ENCODE data around the gene EGLN1.

Gene EGLN1

DNA sequence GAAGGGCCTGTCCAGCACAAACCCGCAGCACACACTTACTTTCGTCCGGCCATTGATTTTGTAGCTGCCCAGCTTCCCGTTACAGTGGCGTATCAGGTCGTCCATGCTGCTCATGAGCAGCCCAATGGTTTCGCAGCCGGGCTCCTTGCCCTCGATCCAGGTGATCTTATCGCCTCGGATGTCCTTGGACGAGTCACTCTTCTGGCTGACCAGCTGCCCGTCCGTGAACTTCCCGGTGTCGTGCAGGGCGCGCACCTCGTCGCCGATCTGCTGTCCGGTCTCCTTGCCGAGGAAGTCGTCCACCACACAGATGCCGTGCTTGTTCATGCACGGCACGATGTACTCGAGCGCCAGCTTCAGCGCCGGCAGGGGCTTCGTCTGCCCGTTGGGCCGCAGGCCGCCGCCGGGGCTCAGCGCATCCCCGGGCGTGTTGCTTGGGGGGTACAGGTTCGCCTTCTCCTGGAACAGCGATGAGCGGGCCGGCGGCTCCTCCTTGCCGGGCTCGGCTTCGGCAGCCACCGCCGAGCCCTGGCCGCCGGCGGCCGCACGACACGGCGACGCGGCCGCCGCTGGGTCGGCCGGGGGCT, 1.0 kb downstream of the EGLN1 start:
- peak; percentile 6 for DNase-seq

DNA sequence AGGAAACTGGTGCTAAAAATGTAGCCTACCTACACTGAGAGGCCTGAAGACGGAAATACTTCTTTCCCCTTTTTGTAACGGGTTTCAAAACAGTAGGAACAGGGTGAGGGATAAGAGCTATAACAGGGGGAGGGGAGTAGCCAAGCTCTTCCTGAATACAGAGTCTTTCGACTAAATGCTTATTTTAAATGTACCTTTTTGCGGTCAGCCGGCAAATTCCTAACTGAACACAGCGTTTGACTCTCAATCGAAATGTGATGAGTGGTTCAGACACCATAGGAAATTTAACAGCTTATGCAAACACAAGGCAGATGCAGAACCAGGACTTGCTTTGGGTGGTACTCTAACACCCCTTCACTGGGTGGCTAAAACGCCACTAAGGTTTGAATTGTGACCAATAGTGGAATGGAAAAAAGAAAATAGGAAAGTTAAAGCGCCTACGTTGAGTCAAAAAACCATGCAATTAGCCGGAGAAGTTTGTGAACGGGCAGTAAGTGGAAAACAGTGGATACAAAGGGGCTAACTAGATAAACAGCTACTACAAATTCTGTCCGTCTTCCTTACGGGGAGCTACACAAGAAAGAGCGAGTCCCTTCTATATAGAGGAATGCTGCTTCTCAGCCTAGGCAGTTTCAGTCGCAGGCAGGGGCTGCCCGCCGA, 1.7 kb downstream of the EGLN1 start:
- DNase-seq = no peak

DNA sequence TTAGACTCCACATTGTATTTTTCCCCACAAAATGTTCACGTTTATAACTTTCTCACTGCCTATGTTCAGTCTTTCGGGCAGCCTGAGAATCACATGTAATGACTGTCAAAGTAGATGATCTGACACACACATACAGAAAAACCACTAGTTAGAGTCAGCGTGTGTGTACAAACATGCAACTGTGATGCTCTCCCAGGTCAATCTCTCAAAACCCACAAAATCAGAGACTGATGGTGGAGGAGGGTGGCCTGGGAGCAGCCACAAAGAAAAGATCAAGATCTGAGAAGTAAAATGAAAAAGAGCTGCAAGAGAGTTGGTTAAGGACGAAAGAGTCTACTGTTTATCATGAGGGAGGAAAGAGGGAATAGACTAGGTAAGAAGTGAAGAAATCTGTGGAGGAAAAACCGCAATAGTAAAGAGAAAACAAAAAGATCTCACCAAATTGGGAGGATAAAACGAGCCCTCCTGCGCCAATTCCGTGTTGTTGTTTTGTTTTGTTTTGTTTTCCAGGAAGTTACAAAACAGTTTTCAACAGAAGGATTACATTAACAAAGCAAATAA, 2.3 kb downstream of the EGLN1 start:
- no peak for DNase-seq

GRCh38 chr1:231419147-231419546, 2.9 kb downstream of the EGLN1 start:
- DNase-seq = no peak

- DNase-seq = no peak
Measured at GRCh38 chr1:231418741-231419107, 3.4 kb downstream of the EGLN1 start.

- DNase-seq = no peak
Measured at GRCh38 chr1:231418101-231418740, 3.9 kb downstream of the EGLN1 start.

DNA sequence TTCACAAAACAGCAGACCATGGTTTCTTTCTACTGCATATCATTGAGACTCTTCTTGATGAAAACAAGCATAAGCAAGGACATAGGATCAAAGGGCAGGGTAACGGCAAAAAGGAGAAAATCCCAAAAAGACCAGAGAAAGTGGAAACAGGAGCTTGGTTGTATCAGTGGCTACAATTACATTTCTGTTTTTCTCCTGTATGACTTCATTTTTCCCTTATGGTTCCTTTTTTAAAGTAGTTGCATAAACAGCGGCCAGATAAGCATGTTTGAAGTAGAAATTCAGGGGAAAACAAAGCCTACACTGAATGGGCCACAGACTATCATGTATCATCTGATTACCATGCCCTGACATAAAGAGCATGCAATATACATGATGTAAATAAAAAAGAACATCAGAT, 4.6 kb downstream of the EGLN1 start:
- no peak for DNase-seq

DNA sequence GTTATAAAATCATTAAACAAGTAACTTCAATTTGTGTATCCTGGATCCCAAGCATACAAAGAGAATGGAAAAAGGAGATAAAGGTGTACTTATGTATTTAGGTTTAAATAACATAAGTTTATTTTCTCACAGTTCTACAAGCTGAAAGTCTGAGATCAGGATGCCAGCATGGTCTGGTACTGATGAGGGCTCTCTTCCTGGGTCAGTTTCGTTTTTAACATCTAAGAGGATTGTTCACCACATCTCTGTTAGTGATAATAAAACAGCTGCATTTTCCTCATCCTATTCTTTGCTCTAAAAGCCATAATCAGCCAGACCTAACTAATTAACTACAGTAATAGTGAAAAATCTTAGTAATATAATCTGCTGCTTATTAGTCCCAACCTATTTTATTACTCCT, 5.2 kb downstream of the EGLN1 start:
- no peak for DNase-seq

DNA sequence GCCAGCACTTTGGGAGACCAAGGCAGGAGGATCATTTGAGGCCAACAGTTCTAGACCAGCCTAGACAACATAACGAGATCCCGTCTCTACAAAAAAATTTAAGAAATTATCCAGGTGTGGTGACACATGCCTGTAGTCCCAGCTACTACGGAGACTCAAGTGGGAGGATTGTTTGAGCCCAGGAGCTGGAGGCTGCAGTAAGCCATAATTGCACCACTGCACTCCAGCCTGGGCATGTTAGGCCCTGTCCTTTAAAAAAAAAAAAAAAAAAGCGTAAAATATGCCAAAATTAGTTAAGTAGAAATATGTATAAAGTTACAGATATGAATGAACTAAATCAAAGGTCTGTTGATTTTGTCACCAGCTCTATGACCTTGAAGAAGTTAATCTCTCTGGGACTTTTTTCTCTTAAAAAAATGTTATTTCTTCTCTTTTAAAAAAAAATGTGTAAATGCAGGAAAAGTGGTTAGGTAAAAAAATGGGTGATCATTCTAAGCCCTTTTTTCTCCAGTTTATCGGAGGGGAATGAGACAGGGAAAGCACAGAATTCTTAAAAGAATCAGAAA, 7.0 kb downstream of the EGLN1 start:
- no peak for DNase-seq

- no peak for DNase-seq
Measured at GRCh38 chr1:231414260-231415016, 7.6 kb downstream of the EGLN1 start.

GRCh38 chr1:231413749-231414082, 8.4 kb downstream of the EGLN1 start:
- DNase-seq = no peak

DNA sequence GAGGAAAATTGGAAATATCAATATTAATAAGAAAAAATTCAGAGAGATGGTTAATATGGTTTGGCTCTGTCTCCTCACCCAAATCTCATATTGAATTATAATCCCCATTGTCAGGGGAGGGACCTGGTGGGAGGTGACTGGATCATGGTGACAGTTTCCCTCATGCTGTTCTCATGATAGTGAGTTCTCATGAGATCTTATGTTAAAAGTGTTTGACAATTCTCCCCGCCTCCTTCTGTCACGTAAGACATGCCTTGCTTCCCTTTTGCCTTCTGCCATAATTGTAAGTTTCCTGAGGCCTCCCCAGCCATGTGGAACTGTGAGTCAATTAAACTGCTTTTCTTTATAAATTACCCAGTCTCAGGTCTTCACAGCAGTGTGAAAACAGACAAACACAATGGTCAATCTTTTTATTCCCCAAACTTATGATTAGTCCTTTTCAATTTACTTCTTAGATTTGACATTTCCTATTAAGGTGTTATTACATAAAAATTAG, 11.0 kb downstream of the EGLN1 start:
- DNase-seq = no peak

DNA sequence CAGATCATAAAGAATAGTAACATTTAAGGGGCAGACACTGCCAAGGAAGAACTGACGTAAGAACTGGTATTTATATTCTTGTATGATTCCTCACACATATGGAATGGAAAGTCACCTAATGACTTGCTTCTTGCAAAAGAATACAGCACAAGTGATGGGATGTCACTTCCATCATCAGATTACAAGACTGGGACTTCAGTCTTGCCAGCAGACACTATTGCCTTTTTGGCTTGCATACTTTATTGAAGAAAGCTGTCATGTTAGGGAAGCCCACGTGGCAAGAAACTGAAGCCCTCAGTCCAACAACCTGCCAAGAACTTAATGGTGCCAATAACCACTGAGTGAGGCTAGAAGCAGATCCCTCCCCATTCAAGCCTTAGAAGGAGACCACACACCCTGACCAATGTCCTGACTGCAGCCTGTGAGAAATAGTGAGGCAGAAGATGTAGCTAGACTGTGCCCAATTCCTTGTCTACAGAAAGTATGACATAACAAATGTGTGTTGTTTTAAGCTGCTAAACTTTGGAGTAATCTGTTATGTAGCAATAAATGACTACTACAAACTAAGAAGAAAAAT, 12.0 kb downstream of the EGLN1 start:
- DNase-seq = no peak

- DNase-seq = no peak
Measured at GRCh38 chr1:231408528-231409094, 13.5 kb downstream of the EGLN1 start.

DNA sequence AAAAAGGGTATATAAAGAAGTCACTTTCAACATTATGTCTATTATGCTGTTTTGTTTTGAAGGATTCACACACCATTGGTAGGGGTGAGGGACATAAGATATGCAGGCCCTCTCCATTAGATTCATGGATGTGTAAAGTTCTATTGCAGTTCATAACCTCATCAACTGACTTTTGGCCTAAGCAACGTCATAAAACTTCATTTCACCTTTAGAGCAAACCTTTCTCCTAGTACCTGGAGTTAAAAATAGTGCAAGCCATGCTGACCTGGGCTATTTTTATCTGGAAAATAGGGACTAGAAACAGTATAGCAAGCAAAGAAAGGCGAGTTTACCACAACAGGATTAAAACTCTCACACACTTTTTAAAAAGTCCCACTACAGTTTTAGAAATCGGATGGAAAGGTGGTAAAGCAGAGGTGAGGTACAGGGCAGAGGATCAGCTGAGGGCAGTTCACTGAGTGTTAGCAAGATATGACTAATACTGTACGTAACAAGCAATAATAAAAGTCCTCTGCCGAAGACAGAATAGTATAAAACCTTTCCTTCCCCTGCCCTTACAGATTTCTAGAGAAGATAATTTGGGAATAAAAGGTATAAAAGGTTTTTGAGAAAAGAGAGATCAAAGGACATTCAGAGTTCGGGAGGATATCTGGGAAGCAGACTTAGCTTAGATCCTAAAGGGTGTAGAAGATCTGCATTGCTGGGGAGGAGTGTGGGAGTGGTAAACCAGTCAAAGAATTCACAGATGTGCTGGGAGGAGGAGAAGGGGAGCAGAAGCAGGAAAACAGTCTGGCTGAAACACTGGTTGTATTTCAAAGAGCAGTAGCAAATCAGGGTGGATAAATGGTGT, 14.3 kb downstream of the EGLN1 start:
- DNase-seq = no peak

- DNase-seq = no peak
Measured at GRCh38 chr1:231407049-231407448, 15.0 kb downstream of the EGLN1 start.

DNA sequence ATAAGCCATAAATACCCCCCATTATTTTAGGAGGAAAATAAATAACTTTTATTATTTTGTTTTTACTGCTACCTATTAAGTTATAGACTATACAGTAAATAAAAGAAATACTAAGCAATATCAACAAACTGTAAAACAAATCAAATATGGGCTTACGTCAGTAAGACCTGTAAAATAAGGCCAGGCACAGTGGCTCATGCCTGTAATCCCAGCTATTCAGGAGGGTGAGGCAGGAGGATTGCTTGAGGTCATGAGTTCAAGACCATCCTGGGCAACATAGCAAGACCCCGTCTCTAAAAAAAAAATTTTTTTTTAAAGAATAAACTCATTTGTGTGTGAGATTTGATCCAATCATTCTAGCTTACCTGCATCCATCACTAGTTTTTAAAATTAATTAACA, 17.8 kb downstream of the EGLN1 start:
- DNase-seq = no peak

DNA sequence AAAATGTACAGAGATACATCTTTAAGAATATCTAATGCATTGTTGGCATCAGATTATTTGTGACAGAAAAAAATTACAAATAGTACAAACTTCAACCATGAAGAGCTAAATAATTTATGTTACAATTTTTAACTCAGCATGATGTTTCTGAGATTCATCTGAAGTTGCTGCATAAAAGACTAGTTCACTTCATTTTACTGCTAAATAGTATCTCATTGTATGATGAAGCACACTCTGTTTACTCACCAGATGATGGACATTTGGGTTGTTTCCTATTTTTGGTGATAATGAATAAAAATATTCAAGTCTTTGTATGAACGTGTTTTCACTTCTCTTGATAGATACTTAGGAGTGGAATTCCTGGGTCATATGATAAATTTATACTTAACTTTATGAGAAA, 20.6 kb downstream of the EGLN1 start:
- no peak for DNase-seq

DNA sequence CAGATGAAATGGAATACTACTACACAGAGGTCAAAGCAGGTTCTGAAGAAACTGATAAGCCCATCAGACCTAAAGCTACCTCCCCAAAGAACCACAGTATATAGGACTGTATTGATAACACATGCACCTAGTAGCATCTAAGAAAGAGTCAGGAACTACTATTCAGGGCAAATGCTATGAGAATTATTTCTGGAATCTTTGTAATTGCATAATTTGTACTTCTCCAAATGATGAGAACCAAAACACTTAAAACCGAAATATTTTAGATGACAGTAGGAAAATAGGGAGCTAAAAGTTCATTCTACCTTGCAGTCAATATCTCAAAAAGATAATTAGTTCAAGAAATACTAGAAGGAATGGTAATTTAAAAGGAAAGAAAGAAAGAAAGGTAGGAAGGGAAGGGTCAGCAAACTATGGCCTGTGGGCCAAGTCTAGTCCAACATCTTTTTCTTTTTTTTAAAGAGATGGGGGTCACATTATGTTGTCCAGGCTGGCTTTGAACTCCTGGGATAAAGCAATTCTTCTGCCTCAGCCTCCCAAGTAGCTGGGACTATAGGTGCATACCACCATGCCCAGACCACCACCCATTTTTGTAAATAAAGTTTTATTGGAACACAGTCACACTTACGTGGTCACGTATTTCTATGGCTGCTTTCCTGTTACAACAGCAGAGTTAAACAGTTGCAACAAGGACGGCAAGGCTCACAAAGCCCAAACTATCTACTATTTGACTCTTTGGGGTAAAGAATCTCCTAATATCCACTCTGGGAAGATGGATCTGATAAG, 24.0 kb downstream of the EGLN1 start:
- no peak for DNase-seq

GRCh38 chr1:231396643-231397042, 25.4 kb downstream of the EGLN1 start:
- DNase-seq = no peak

GRCh38 chr1:231395998-231396390, 26.1 kb downstream of the EGLN1 start:
- DNase-seq = no peak

All from NCI-H1417 treated with DMSO at 0.1 percent for 48 hours (cell line).